Right lung (tissue), 5 donors: Measurements from ENCODE around the gene VCAN. TPM values are rescaled to one million over a fixed set of nuclear protein-coding genes. Genes with fewer than 3 reads are reported as not detected.

Experiments used
- DNase-seq, 2 donors: peaks; one replicate each; pipeline ENCODE4 v3.0.0-alpha.2; 2013
- polyA plus RNA-seq, 5 donors: library from polyadenylated mRNA; unstranded; fragments of 120-200 nt; gene quantifications; one replicate each; pipeline versions ENCODE4 v1.2.1 to v1.2.3, GENCODE V29; 2013; ENCODE audit warnings: inconsistent platforms in 1 of 5, low replicate concordance in 1 of 5; ENCODE audit not compliant: insufficient read length in 5 of 5, insufficient read depth in 1 of 5

The VCAN gene
- polyA plus RNA-seq, 5 donors = 371 to 590 (median 512) TPM

DNA sequence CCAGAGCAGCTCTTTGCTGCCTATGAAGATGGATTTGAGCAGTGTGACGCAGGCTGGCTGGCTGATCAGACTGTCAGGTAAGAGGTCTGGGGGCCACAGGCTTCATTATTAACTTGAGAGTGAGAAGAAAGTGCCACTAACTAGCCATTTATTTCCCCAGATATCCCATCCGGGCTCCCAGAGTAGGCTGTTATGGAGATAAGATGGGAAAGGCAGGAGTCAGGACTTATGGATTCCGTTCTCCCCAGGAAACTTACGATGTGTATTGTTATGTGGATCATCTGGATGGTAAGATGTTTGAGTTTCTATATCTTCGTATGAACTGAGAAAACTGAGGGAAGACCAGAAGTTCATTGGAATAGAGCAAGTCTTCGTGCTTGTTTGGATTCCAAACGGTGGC lies 22.1 kb downstream of the VCAN start:
- no peak for DNase-seq

DNA sequence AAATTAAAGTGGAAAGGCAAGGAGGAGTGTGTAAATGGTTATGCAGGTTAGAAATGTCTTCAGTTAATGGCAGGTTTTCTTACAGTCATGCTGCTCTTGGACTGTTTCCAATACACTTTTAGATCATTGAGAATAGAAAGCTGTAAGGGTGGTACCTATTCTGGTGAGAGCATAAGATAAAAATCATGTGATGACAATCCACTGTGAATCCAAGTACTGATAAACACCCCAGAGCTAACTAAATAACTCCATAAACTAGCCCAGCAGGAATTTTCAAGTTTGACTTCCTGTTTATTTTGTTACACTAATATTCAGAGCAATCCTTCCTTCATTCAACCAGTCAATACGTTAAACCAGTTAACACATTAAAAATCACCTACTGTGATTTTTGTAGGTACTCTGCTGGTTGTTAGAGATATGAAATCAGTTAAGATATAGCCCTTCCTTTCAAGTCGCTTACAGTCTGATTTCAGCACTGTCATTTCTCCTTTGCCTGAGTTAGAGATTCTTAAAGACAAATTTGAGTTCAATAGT lies 22.6 kb downstream of the VCAN start:
- DNase-seq = no peak

DNA sequence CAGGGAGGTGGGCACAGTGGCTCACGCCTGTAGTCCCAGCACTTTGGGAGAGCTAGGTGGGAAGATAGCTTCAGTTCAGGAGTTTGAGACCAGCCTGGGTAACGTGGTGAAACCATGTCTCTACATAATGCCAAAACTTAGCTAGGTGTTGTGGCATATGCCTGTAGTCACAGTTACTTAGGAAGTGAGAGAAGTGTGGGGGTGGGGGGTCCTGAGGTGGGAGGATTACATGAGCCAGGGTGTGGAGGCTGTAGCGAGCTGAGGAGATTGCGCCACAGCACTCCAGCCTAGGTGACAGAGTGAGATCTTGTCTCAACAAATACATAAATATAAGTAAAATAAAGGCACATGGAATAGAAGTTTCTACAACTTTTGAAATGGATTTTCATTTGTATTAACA lies 23.1 kb downstream of the VCAN start:
- DNase-seq = no peak

DNA sequence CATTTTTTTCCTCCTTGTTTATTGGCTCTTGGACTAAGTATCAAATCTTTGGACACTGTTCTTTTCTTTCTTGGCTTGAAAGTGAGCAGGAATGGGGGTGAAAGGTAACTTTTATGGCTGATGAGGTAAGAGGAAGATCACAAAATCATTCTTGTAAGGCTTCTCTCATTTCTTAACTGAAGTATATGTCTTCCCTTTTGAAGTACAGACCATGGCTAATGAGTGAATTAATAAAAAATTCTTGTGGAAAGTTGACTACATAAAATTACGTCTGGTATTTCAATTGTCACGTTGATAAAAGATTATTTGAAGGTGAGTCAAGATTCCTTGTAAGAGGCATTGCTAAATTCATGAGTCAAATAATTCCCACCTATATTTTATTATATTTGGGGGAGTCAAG lies 25.1 kb downstream of the VCAN start:
- DNase-seq = no peak

DNA sequence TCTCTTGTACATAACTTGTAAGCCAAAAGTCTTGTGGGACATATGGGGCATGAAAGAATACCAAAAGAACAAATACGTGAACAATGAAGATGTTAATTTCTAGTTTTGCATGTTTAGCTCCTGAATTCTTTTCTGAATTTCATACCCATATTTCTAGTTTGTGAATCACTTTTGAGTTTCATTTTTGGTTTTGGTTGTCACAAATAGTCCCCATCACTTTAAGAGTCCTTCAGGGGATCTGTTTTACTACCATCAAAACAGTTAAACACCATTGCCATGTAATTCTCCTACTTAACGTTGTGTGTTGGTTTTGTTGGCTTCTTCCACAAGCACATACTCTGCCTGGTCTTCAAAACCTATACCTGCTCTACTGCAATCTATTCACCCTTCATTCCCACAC lies 27.0 kb downstream of the VCAN start:
- no peak for DNase-seq

DNA sequence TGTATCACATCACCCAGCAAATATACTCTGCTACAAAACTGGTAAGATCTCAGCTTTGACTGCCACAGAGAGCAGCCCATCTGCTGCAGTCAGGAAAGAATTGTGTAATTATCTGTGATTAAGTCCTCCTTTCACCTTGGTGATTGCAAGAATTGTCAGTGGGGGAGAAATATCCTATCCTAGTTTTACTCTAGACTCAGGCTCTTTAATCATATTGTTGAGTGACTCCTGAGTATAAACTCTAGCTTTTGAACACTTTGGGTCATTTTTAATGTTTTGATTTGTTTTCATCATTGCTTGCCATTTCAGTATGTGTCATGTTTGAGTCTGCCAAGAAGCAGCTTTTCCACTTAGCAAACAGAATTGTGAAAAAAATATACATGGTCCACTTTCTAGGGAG lies 32.1 kb downstream of the VCAN start:
- DNase-seq = no peak

DNA sequence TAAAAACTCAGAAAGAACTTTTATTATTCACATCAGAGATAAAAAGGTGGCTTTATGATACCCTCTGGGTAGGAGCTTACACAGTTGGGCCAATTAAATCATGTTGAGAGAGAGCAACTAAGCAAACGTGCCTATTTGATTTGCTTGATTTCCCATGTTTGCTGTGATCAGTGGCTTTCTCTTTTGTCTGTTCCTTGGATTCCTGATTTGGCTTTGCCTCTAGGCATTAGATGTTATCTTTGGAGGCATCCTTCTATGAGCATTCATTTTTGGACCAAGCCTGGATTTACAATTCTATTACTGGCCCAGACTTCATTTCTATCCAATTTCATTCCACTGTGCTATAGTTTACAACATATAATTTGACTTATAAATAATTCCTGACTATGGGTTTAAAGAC lies 35.9 kb downstream of the VCAN start:
- no peak for DNase-seq

DNA sequence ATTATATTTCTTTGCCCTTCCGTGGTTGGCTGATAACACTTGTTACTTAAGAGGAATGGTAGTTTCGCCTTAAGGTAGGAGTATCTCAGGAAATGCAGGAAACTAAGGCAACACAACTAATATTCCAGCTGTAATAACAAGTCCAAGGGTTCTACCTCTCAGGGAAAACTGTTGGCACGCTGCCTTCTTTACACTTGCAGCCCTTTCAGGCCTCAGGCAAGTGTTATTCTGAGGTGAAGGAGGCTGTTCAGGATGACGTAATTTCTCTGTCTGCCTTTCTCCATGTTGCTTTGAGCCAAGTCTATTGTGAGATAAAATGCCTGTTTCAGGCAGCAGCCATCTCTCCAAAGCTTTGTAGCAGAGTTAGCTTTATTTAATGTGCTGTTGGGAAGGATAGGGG lies 38.0 kb downstream of the VCAN start:
- DNase-seq = peak; percentile 52 to 61

DNA sequence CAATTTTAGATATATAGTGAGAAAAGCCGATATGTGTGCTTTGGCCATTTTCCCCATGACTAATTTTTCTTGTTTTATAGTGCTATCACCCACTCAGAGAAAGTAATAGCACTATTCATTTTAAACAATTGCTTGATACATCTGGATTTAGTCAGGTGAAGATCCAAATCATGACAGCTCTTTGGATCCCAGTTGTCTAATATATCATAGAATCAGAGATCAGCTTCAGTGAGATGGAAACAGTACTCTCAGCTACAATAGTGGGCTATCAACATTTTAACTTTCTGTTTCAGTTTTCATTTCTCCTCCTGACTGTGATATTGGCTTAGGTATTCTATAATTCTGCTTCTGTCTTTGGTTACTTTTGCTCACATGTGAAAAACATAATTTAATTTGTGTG lies 38.7 kb downstream of the VCAN start:
- DNase-seq = no peak

DNA sequence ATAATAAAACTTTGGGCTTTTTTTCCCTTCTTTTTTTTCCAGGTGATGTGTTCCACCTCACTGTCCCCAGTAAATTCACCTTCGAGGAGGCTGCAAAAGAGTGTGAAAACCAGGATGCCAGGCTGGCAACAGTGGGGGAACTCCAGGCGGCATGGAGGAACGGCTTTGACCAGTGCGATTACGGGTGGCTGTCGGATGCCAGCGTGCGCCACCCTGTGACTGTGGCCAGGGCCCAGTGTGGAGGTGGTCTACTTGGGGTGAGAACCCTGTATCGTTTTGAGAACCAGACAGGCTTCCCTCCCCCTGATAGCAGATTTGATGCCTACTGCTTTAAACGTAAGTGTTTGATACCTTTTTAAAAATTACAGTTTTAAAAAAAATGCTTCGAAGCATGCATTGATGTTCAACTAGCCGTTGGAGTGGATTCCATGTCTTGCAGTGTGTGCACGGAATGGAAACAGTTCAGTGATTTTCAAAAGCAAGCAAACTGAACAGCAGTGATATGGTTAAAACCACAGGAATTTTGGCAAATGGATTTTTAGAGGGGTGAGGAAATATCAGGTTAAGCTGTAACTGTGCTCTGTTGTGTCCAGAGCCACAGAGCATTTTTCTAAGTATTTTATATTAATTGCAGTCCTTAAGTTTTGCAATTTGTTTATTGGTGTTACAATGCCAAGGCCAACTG lies 40.7 kb downstream of the VCAN start:
- no peak for DNase-seq

DNA sequence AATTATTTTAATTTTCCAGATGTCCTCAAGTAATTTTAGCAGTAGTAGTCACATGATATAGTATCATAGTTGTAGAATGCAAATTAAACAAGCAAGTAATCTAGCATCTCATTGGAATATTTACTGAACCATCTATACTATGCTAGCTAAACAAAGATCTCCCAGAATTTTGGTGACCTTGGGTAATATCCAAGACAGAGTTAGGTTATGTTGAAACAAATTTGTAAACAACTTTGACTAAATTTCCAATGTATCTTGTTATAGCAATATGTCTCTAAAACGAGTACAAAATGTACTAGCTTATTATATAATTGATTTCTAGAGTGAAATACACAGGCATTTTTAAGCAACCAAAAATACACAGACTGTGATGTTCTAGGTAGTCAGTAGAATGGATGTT lies 41.5 kb downstream of the VCAN start:
- no peak for DNase-seq

DNA sequence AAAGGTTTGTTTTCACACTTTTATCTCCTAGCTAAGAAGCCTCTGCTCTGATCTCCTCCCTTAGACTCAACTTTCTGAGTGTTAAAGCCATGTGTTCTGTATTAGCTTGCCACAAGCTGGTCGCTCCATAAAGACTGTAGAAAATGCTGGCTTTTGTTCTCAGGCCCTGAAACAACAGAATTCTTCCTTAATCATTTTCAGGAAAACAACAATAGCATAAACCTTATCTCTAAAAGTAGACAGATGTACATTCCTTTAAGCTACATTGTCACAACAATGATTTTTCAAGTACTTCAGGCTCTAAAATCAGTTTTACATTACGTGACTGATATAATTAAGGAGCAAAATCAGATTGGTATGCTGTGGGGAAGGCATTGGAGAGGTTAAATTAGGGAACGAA lies 41.9 kb downstream of the VCAN start:
- DNase-seq = no peak

DNA sequence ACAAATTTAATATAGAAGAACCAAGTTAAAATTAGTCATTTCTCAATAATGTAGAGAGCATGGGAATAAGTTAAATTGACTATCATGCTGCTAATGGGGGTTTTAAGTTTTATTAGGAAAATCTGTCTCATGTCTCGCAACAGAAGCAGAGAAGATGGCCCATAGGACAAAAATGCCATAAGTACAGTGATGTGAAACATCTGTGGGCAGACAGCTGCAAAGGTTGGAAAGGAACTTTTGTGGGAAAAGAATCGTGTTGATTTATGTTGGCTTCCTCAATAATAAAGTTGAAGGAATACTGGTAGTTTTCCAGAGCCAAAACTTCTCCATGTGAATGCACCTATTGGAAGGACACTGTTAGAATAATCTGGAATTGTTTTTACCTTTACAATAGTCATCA lies 44.8 kb downstream of the VCAN start:
- peak in 1 of 2 donors; percentile 29 for DNase-seq

DNA sequence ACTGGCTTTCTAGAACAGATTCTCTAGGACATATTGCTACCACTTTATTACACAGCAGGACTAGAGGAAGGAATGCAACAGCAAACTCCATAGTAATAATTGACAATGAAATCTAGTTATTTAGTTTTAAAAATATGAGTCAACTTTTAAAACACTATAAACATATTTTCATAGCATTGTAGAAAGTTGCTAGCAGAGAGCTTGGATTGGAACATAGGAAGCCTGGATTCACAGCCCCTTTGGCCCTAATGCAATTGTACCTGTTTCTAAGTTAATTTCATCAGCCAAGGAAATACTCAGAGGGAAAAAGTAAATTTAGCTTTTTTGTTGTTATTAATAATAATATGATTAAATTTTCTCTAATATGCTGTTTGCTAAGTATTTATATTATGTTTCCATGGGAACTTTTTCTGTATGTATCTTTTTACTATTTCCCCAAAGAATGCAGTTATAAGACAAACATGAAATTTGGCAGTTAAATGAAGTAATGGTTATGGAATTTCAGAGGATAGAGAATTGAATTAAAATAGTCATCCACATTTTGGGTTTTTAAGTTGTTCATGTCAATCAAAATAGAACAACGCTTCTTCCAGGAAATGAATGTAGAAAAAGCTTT lies 45.6 kb downstream of the VCAN start:
- DNase-seq = no peak

DNA sequence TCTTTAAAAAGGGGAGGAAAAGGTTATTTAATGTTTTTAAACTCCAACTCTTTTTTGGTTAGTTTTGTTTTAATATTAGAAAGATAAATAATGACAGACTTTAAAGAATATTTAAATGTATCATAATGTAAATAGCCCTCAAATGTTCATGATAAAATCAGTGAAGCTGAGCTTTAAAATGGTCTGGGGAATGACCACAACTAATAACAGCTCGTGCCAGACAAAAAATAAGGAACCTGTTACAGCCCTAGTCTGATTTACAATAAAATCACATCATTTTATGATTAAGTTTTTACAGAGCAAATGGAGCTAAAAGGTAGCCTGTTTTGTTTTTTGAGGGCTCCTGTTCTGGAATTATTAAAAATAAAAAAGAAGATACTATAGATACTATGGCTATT lies 46.1 kb downstream of the VCAN start:
- DNase-seq = no peak

DNA sequence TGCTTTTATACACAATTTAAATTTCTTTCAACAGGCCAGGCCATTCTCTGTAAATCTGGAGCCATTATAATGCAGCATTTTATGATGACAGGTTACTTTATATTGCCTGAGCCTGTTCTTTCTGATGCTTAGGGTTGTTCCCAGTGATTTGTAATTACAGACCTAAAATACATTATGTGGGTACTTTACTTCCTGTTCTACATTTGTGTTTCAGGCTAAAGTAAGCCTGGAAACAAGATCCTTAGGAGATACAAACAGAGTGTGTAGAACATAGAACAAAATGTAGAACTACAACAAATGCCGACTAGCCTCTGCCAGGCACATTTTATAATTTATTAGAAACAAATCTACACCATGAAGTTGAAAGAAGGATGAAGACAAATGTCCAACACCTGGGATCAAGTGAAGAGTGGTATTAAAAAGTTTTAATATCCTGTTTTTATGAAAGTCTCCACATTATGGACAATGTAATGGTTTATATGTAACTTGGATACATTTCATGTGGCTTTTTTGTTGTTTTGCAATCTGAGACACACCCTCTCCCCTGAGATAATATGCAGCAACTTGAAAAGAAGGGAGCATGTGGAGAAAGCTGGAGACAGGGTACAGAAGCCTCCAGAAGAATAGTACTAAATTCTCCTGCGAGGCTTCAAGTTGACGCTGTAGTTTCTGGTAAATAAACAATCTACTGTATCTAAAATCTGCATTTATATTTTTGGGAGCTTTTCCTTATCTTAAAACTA lies 46.9 kb downstream of the VCAN start:
- no peak for DNase-seq

DNA sequence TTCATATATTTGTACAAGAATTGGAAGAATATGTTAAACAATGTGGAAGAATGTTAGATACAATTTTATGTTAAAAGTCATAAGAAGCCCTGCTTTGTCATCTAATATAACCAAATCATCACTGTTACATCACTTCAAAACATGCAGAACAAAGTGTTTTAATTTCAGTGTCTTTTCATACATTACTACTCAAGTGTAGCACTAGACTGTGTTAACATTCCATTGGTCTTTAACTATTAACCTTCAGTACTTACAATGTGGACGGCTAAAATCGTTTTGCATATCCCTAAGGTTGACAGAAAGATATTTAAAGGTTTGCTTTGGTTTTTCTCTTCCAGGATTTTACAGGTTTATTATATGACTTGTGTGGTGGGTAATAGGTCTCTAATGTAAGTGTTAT lies 50.9 kb downstream of the VCAN start:
- no peak for DNase-seq

DNA sequence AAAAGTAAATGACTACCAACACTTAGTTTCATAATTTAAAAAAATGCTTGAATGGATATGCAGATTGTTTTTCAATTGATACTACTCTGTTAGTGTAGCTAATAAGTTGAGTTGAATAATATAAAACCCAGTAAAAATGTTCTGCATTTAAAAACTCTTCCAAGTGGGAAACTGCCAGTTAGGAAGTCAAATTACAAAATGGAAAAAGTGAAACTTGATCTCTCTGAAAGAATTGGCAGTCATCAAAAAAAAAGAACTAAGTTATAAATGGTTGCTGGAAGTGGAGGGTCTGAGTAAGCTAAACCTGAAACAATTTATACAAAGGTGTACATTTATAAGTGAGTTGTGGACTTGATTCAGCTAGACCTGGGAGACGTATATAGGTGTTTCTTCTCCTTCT lies 52.4 kb downstream of the VCAN start:
- DNase-seq = no peak

DNA sequence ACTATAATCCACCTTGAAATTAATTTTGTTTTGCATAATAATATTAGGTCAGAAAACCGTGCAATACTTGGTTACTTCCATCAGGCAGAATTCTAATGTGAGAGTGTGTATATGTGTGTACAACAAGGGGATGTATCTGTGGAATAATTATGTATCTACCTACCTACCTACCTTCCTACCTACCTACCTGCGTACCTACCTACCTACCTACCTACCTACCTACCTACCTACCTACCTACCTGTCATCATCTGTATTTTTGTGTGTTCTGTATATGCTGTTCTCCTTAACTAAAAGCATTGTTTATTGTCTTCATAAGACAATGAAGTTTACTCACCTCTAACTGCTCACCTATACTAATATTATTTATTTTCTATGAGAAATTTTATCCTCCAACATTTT lies 52.8 kb downstream of the VCAN start:
- no peak for DNase-seq

DNA sequence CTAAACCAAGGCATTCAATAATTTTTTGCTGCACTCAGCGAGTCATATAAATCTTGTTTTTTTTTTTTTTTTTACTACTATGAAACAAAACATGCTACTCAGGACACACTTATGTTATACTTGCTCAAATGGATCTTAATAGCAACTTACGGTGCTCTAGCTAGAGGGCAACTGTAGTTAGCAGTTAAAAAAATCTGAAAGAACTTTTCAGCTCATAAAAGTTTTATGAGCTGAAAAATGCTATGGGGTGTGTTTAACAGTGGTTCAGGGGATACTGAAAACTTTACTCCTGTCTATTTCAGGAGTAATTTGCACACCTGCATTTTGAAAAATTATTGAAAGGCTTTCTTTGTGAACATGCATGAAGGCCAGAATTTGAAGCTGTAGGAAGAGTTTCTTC lies 53.4 kb downstream of the VCAN start:
- no peak for DNase-seq

DNA sequence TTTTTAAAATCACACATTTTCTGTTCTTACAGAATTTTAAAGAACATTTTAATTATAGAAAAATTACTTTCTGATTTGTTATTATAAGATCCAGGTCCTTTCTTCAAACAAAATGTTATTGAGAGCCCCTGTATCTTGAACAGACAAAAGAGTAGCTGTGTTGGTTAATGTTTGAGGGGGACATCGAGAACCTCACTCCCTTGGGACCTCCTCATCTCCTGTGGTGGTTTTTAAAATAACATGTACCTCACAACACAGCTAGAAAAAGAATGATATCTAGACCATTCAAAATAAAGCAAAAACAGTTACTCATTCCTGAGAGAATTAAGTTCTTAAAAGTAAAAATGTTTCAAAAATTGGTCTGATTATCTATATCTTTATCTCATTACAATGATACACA lies 54.7 kb downstream of the VCAN start:
- DNase-seq = no peak

DNA sequence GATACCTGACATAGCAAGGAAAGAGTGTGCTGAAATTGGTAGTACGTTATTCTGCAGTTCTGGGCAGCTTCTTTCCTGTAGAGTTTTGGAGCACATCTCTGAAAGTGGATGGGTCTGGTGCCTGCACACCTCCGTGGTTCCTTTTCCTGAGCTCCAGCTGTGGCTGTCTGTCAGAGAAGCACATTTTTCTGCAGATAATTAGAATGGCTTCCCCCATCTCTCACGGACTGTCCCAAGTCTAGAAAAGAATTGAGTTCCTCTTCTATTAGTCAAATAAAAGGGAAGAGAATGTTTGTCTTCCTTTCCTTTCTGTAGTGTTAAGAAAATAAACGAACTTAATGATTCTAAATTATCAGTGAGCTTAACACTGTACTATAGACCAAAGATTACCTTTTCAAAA lies 55.7 kb downstream of the VCAN start:
- DNase-seq = no peak
